Hepatocyte (in vitro differentiated cells): ENCODE data around the gene INPP4B.

Source experiments
- CTCF ChIP-seq: fragments of 200-600 bp; sonication (generic); IDR thresholded peaks from 2 replicates; pipeline ENCODE4 v1.5.1; 2016; ENCODE audit warnings: antibody characterized with exemption, mild to moderate bottlenecking; ENCODE audit not compliant: poor library complexity
- EZH2 ChIP-seq: fragments of 200-600 bp; sonication (generic); IDR thresholded peaks from 2 replicates; pipeline ENCODE4 v1.6.1; 2016; ENCODE audit warnings: antibody characterized with exemption, mild to moderate bottlenecking, borderline replicate concordance

- TF ChIP-seq CTCF, result no peak
- no peak for TF ChIP-seq EZH2
Measured at GRCh38 chr4:142369141-142369540, 477.0 kb downstream of the INPP4B start.
